ENCODE data around the gene PPP4R1. TPM values are rescaled to one million over a fixed set of nuclear protein-coding genes. Genes with fewer than 3 reads are reported as not detected.

The PPP4R1 gene
- total RNA-seq, 1 donor from 2014 or later: 76.5 TPM

DNA sequence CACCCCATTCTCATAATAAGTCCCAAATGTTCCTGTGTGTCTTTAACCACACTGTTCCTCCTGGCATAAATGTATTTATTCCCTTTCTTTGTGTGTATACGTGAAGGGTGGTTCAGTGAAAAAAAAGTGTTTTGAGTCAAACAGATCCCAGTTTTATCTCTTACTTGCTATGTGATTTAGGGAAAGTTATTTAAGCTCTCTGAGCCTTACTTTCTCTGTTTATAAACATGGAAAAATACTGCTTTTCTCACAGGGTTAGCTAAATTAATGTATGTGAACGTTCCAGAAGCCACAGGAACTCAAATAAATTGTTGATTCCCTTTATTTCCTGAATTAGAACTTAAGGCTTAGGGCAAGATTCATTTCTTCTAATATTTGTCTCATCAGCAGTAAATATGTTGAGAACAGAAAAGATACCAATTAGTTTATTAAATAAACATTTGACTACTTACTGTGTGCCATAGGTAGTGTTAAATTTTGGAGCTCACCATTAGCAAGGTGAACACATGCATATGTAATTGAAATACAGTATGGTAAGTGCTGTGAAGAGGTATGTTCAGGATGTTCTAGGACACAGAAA is 105.8 kb downstream of the PPP4R1 start:
- DNase-seq (ENCODE audit: low spot score): no peak

- DNase-seq (ENCODE audit: low spot score): no peak
Observed at GRCh38 chr18:9507565-9508088, 106.7 kb downstream of the PPP4R1 start.

DNA sequence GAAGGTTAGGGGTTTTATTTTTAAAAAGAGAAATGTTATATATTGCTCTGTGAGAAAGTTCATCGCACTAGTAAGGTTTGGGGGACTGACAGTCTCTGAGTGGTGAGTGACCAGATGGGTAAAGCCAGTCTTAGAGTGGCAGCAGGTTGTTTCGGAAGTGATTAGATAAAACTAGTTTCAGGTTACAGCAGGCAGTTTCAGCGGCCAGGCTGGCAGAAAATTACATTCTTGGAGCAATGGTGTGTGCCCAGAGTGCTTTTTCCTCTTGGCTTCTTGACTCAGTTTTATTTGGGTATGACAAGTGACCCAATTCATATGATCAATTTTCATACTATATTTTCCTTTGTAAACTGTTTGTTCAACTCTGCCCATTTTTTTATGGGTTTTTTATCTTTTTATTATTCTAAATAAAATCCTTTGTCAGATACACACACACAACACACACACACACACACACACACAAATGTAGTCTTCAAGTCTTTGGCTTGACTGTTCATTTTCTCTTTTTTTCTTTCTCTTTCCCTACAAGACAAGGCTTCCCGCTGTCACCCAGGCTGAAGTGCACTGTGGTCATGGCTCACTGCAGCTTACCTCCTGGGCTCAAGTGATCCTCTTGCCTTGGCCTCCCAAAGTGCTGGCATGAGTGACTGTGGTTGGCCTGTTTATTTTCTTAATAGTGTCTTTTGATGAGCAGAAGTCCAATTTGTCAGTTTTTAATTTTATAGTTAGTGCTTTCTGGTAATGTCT is 108.1 kb downstream of the PPP4R1 start:
- no peak for DNase-seq (ENCODE audit: low spot score)

Other genes with a start within 250 kb of the PPP4R1 start
- 53.1 TPM for gene RALBP1, start 139.0 kb downstream of the PPP4R1 start, total RNA-seq
- 30.3 TPM for gene RAB31, start 93.7 kb upstream of the PPP4R1 start, total RNA-seq